ENCODE data around the gene GATA3. TPM values are rescaled to one million over a fixed set of nuclear protein-coding genes. Genes with fewer than 3 reads are reported as not detected.

GATA3 gene
- total and polyA plus RNA-seq, 2 of the 8 experiments (the other 6 are each of a cell fraction or from before 2014, with no cell fraction given): 0.02 to 0.43 TPM

- ChIA-PET POLR2A (ENCODE audit: partially characterized antibody) (no interaction called here), CTCF (ENCODE audit: partially characterized antibody) (interaction anchor here (1.3 kb wide), 1 partner anchor 8 kb away, joined by 3 read pairs; no protein-coding TSS in a partner anchor)
- Histone ChIP-seq H2AK5ac (ENCODE audit: low read depth, low read length) (no peak overlapping the region), H3K79me2 (ENCODE audit: control insufficient read depth in 1 of 2, insufficient read depth in 2 of 2, low read length in 2 of 2) (no peaks in the 10 kb centered on the region), H3K4me2 (ENCODE audit: insufficient read depth in 1 of 2, low read depth in 2 of 2, low read length in 2 of 2) (peak overlapping the region; percentile 84 to 94), H2BK5ac (ENCODE audit: low read depth, low read length) (peak overlapping the region; percentile 82; the same call in 1 of the 2 replicates), H3K9me3 (ENCODE audit: insufficient read depth in 2 of 2, low read depth in 1 of 2, low read length in 1 of 2) (no peaks in the 10 kb centered on the region), H3K79me1 (ENCODE audit: low read depth, low read length) (no peaks in the 10 kb centered on the region), H4K5ac (ENCODE audit: insufficient read length, low read depth, low read length) (no peak overlapping the region), H3K4me1 (replicated peaks in 1 of 4; ENCODE audit: control insufficient read depth in 3 of 4, insufficient read depth in 4 of 4, low read length in 3 of 4) (peaks cover 18 to 45% (median 32%) of the 10 kb centered on the region in 4 experiments), H3K23ac (ENCODE audit: insufficient read length) (no peak overlapping the region), H4K91ac (replicated peaks; ENCODE audit: insufficient read length, low read length) (peak overlapping the region; percentile 71), H2BK15ac (ENCODE audit: low read length) (no peak overlapping the region; the same call in 1 of the 2 replicates), H3K56ac (replicated peaks; ENCODE audit: insufficient read length, low read depth, low read length) (no peak overlapping the region), H2AFZ (ENCODE audit: low read length) (no peak overlapping the region), H3K4me3 (ENCODE audit: extremely low read depth in 1 of 4, insufficient read depth in 2 of 4, low read depth in 3 of 4, low read length in 4 of 4) (peak overlapping the region; percentile 17 to 61 (median 36); a peak in 7 of 8 replicates), H3K27ac (ENCODE audit: low read depth, low read length) (no peak overlapping the region), H3K23me2 (ENCODE audit: low read depth, low read length) (peaks cover 19% of the 10 kb centered on the region), H3K14ac (ENCODE audit: insufficient read length) (no peak overlapping the region), H2BK20ac (ENCODE audit: low read length) (peak overlapping the region; percentile 86; the same call in 1 of the 2 replicates), H3K36me3 (ENCODE audit: control insufficient read depth in 2 of 4, insufficient read depth in 4 of 4, low read length in 3 of 4) (no peaks in the 10 kb centered on the region; a peak in 1 of 8 replicates), H2BK12ac (ENCODE audit: low read depth, low read length) (peak overlapping the region; percentile 96; the same call in 1 of the 2 replicates), H4K20me1 (replicated peaks in 1 of 2; ENCODE audit: control insufficient read depth in 1 of 2, insufficient read depth in 2 of 2, low read length in 2 of 2) (peaks cover 12 to 17% of the 10 kb centered on the region in 2 experiments), H3K18ac (ENCODE audit: extremely low read depth, low read length) (peak overlapping the region; percentile 24), H4K8ac (ENCODE audit: extremely low read depth, insufficient read depth, low read length) (peak overlapping the region; percentile 37; the same call in 1 of the 2 replicates), H3K9ac (replicated peaks in 1 of 4; ENCODE audit: extremely low read depth in 1 of 4, low read depth in 3 of 4, low read length in 3 of 4) (no peak overlapping the region), H3K27me3 (replicated peaks in 1 of 4; ENCODE audit: control insufficient read depth in 3 of 4, extremely low read depth in 1 of 4, insufficient read depth in 3 of 4, low read length in 3 of 4) (peaks cover 77 to 98% (median 96%) of the 10 kb centered on the region in 4 experiments; a peak in 6 of 7 replicates), H2BK120ac (replicated peaks; ENCODE audit: low read depth, low read length) (no peak overlapping the region), H3K4ac (replicated peaks; ENCODE audit: insufficient read length, low read depth, low read length) (no peak overlapping the region)
- FAIRE-seq (no peak), DNase-seq (ENCODE audit: low read depth in 1 of 2, low spot score in 2 of 2) (peak in 1 of 2 experiments; percentile 74)
- WGBS, 2 experiments (ENCODE audit: extremely low coverage in 1 of 2, insufficient coverage in 1 of 2, insufficient read length in 1 of 2, insufficient replicate concordance in 2 of 2, low coverage in 1 of 2, low lambda C conversion rate in 2 of 2, missing lambda C conversion rate in 1 of 2): 1% methylated on average over 70 of the region's 85 CpGs; no CpG with 5 or more reads in 1 of the 2 experiments
- TF ChIP-seq EGR1 (IDR thresholded peaks at IDR 0.05; ENCODE audit: borderline replicate concordance, low read depth, low read length) (no peak), NANOG (IDR thresholded peaks at IDR 0.05; ENCODE audit: insufficient read depth, low read depth, low read length, poor library complexity, severe bottlenecking) (no peak), CEBPB (IDR thresholded peaks at IDR 0.05; ENCODE audit: low read depth, low read length) (no peak), EP300 (IDR thresholded peaks at IDR 0.05; ENCODE audit: borderline replicate concordance in 1 of 2, low read depth in 2 of 2, low read length in 2 of 2) (no peak), RXRA (IDR thresholded peaks at IDR 0.05; ENCODE audit: insufficient read depth, low read depth, low read length) (no peak), BCL11A (IDR thresholded peaks at IDR 0.05; ENCODE audit: low read depth in 2 of 2, low read length in 2 of 2) (no peak), SIN3A (conservative IDR thresholded peaks at IDR 0.05 in 1 of 2, IDR thresholded peaks at IDR 0.05 in 1 of 2; ENCODE audit: low read depth in 1 of 2, low read length in 2 of 2) (no peak), SUZ12 (IDR thresholded peaks at IDR 0.05; ENCODE audit: low read length) (peak; percentile 78), RAD21 (IDR thresholded peaks at IDR 0.05 in 1 of 2, conservative IDR thresholded peaks at IDR 0.05 in 1 of 2; ENCODE audit: low read depth in 2 of 2, low read length in 2 of 2) (no peak)
Measured at GRCh38 chr10:8055420-8056349, 1.2 kb downstream of the GATA3 start.

Measured in H1 (cell line).